ENCODE measurements around the gene IKZF2.

DNA sequence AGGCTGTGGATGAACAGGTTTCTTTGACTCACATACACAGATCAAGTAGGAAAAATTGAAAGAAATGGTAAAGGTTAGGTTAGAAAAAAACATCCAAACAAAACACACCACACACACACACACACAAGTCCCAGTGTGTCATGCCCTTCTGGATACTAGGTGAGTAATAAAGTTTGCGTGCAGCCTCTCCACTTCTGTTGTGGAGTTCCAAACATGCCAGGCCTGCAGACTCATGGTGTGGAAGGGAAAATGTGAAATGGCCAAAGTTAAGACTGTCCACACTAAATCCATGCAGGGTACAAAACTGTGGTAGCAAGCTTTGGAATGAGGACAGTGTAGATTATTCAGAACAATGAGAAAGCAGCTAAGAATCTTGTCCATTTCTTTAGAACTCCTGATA lies 114.6 kb downstream of the IKZF2 start:
- TF ChIP-seq ZNF778 (CRISPR knock-in tag; IDR thresholded peaks at IDR 0.05): no peak
- no peak for TF ChIP-seq ARID2 (IDR thresholded peaks at IDR 0.05)
